GM19025 (cell line): ENCODE measurements around the gene HOXA1.

Experiments used
- ATAC-seq: cut with Tn5 transposase; IDR thresholded peaks from one replicate; pipeline ENCODE4 v1.9.1; 2021; ENCODE audit warnings: mild to moderate bottlenecking, low read depth, moderate library complexity; ENCODE audit not compliant: unreplicated experiment

HOXA1 gene

GRCh38 chr7:27094304-27095049 is 1.3 kb downstream of the HOXA1 start:
- no peak for ATAC-seq

GRCh38 chr7:27093184-27093895 is 2.5 kb downstream of the HOXA1 start:
- no peak for ATAC-seq

- ATAC-seq = no peak
Observed at GRCh38 chr7:27092819-27093110, 3.0 kb downstream of the HOXA1 start.

- ATAC-seq = no peak
Observed at GRCh38 chr7:27091941-27092818, 3.6 kb downstream of the HOXA1 start.

- no peak for ATAC-seq
Observed at GRCh38 chr7:27091105-27091504, 4.7 kb downstream of the HOXA1 start.

GRCh38 chr7:27088002-27088922 is 7.5 kb downstream of the HOXA1 start:
- no peak for ATAC-seq

- peak; percentile 59 for ATAC-seq
Observed at GRCh38 chr7:27083646-27084045, 12.2 kb downstream of the HOXA1 start.

GRCh38 chr7:27082171-27082570 is 13.6 kb downstream of the HOXA1 start:
- ATAC-seq = no peak

- no peak for ATAC-seq
Observed at GRCh38 chr7:27080844-27081436, 14.9 kb downstream of the HOXA1 start.

GRCh38 chr7:27079234-27079975 is 16.4 kb downstream of the HOXA1 start:
- ATAC-seq = no peak

- no peak for ATAC-seq
Observed at GRCh38 chr7:27078616-27079233, 17.1 kb downstream of the HOXA1 start.

GRCh38 chr7:27073076-27073475 is 22.7 kb downstream of the HOXA1 start:
- no peak for ATAC-seq

- ATAC-seq = no peak
Observed at GRCh38 chr7:27071622-27072390, 24.0 kb downstream of the HOXA1 start.

- no peak for ATAC-seq
Observed at GRCh38 chr7:27068259-27068658, 27.5 kb downstream of the HOXA1 start.

GRCh38 chr7:27066148-27066547 is 29.7 kb downstream of the HOXA1 start:
- ATAC-seq = no peak

GRCh38 chr7:27065709-27066108 is 30.1 kb downstream of the HOXA1 start:
- no peak for ATAC-seq

GRCh38 chr7:27064661-27065060 is 31.1 kb downstream of the HOXA1 start:
- ATAC-seq = no peak

- ATAC-seq = no peak
Observed at GRCh38 chr7:27064159-27064558, 31.6 kb downstream of the HOXA1 start.
